ENCODE data around the gene HS6ST1.

GRCh38 chr2:128321784-128322714 is 3.4 kb upstream of the HS6ST1 start:
- TF ChIP-seq EP300 (IDR thresholded peaks at IDR 0.05) (no peak), POLR2AphosphoS5 (IDR thresholded peaks at IDR 0.05) (no peak)
- TF ChIP-seq, protein P1, sequence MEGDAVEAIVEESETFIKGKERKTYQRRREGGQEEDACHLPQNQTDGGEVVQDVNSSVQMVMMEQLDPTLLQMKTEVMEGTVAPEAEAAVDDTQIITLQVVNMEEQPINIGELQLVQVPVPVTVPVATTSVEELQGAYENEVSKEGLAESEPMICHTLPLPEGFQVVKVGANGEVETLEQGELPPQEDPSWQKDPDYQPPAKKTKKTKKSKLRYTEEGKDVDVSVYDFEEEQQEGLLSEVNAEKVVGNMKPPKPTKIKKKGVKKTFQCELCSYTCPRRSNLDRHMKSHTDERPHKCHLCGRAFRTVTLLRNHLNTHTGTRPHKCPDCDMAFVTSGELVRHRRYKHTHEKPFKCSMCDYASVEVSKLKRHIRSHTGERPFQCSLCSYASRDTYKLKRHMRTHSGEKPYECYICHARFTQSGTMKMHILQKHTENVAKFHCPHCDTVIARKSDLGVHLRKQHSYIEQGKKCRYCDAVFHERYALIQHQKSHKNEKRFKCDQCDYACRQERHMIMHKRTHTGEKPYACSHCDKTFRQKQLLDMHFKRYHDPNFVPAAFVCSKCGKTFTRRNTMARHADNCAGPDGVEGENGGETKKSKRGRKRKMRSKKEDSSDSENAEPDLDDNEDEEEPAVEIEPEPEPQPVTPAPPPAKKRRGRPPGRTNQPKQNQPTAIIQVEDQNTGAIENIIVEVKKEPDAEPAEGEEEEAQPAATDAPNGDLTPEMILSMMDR (IDR thresholded peaks at IDR 0.05) = peak in 3 of 4 experiments; percentile 96 to 98 (median 98)

Data from gastroesophageal sphincter (tissue), 3 donors.